ENCODE data around the gene OR2C1.
A peak's percentile ranks its signal among the peaks of the same experiment; 100 is the strongest.

OR2C1 gene

DNA sequence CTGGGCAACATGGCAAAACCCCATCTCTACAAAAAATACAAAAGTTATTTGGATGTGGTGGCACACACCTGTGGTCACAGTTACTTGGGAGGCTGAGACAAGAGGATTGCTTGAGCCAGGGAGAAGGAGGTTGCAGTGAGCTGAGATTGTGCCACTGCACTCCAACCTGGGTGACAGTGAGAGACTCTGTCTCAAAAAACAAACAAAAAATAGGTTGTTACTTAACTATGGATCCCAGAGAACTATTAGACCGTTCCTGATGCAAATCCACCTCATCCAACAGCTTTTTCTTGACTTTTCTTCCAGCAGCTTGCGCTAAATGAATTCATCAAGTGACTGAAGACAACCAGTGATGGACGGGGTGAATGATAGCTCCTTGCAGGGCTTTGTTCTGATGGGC lies at the start of gene OR2C1:
TSS of gene OR2C1 (plus strand) at position 301 of the 400 bp plus-strand sequence. CDS start at position 353, 52 bp downstream.
- DNase-seq (ENCODE audit: low read depth in 2 of 3, low spot score in 1 of 3), result no peak

GRCh38 chr16:3306078-3306477 lies 49.6 kb upstream of the OR2C1 start:
- no peak for DNase-seq (ENCODE audit: low read depth in 2 of 3, low spot score in 1 of 3)

DNA sequence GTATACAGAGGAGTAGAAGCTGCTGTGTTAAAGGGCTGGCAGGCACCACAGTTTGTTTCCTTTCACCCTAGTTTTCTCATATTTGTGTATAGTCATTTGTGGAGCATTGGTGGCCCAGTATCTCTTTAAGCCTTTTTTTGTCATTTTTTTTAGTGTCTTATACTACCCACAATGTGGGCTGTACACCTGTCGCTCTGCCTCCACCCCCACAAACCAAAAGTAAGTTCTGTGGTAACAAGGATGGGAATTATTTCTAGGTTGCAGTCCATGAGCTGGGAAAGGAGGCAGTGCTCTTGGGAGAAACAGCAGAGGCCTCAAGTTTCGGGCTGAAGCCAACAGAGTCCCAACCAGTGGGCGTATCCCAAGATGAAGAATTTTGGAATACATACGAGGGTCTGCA lies 44.2 kb upstream of the OR2C1 start:
- DNase-seq (ENCODE audit: low read depth in 2 of 3, low spot score in 1 of 3), result no peak

DNA sequence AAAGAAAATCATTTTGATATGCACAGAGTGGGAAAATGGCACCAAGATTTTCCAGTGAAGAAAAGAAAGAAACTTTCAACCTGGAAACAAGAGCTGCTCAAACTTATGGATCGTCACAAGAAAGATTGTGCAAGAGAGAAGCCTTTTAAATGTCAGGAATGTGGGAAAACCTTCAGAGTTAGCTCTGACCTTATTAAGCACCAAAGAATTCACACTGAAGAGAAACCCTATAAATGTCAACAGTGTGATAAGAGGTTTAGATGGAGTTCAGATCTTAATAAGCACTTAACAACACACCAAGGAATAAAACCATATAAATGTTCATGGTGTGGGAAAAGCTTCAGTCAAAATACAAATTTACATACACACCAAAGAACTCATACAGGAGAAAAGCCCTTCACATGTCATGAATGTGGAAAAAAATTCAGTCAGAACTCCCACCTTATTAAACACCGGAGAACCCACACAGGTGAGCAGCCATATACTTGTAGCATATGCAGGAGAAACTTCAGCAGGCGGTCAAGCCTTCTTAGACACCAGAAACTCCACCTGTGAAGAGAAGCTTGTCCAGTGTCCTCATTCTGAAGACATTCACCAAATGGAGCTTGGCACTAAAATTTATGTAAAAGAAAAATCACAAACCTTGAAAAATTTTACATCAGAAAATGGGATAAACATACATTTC lies 38.2 kb upstream of the OR2C1 start:
- no peak for DNase-seq (ENCODE audit: low read depth in 2 of 3, low spot score in 1 of 3)

DNA sequence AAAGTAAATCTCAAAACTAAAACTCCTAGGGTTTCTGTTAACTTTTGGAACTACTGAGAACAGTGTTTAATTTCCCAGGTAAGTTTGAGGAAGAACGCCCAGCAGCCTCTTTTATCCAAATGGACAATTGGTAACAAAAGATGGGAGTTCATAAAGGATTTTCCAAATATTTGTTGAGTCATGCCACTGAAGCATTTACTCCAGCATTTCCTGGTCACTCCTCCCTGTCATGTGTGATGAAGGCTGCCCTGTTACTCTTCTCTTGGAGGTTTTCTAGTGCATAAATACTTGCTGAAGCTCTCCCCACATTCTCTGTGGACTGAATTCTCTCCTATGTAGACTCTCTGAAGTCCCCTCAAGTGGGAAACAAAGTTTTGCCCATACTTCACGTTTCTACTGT lies 33.9 kb upstream of the OR2C1 start:
- DNase-seq (ENCODE audit: low read depth in 2 of 3, low spot score in 1 of 3), result no peak

GRCh38 chr16:3327514-3327913 lies 28.2 kb upstream of the OR2C1 start:
- DNase-seq (ENCODE audit: low read depth in 2 of 3, low spot score in 1 of 3), result no peak

GRCh38 chr16:3328104-3328503 lies 27.6 kb upstream of the OR2C1 start:
- DNase-seq (ENCODE audit: low read depth in 2 of 3, low spot score in 1 of 3), result no peak

DNA sequence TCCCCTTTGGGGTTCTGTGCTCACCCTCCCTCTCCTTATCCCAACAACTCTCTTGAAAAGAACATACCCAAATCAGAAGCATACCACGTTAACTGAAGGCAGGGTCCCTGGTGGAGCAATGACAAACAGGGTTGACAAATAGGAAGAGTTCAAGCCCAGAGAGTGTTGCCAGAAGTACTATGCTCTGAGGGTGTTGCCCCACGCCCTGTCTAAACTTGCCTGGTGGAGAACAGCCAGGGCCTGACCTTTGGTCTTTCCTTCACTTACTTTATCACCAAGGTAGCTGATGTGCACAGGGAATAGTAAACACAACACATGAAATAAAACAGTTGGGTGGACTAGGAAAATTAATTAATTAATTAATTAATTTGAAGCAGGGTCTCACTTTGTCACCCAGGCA lies 27.0 kb upstream of the OR2C1 start:
- no peak for DNase-seq (ENCODE audit: low read depth in 2 of 3, low spot score in 1 of 3)

- no peak for DNase-seq (ENCODE audit: low read depth in 2 of 3, low spot score in 1 of 3)
Measured at GRCh38 chr16:3346041-3346440, 9.6 kb upstream of the OR2C1 start.

DNA sequence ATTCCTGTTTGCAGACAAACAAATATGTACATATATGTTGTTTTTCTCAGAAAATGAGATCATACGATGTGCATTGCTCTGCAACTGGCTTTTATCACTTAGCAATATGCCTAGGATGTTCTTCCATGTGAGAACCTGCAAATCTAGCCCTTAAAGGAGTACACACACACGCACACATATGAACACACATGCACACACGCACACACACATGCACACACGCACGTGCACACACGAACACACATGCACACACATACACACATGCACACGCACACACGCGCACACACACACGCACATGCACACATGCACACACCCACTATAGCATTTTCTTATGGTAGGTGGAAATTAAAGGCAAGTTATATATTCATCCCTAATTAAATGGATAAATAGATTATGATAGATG lies 8.1 kb upstream of the OR2C1 start:
- no peak for DNase-seq (ENCODE audit: low read depth in 2 of 3, low spot score in 1 of 3)

DNA sequence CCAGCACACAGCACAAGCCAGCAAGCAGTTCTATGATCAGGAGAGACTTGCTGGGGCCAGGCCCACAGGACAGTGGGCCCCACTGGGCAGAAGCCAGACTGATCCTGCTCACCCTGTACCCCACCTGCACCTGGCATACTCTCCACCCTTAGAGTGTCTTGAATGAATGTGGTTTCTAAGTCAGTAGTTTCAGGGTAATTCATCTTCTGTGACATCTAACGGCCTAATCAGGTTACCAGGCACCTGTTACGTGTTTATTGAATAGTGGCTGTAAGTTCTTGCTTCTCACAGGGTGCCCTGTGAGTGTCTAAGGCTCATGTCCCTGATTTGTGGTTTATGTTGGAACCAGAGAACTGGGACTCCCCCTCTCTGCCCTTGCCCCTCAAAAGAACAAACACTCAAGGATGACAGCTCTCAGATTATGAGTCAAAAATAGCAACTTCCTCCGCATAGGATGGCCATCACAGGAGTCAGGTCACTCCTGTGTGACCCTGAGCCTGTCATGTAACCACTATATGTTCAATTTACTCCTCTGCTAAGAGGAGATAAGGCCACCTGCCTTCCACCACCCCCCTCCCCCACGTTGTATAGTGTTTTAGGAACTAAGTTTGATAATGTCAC lies 7.0 kb upstream of the OR2C1 start:
- no peak for DNase-seq (ENCODE audit: low read depth in 2 of 3, low spot score in 1 of 3)

DNA sequence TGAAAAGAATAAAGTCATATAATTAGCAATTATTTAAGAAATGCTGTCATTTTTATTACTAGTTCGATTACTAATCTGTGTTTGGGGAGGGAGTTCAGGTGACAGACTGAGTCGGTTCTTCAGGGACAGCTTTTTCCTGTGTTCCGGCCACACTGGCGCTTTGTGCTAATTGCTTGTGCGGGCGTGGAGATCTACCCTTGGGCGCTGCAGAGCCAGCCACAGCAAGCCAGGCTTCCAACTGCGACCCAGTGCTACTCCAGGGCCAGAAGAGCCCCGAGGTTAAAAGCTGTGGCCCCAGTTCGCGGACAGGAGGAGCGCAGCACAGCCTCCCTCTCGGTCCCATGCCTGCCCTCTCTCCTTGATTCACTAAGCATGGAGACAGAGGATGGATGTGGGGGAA lies 6.5 kb upstream of the OR2C1 start:
- DNase-seq (ENCODE audit: low read depth in 2 of 3, low spot score in 1 of 3), result no peak

- no peak for DNase-seq (ENCODE audit: low read depth in 2 of 3, low spot score in 1 of 3)
Measured at GRCh38 chr16:3356118-3356517, 429 bp downstream of the OR2C1 start.

DNA sequence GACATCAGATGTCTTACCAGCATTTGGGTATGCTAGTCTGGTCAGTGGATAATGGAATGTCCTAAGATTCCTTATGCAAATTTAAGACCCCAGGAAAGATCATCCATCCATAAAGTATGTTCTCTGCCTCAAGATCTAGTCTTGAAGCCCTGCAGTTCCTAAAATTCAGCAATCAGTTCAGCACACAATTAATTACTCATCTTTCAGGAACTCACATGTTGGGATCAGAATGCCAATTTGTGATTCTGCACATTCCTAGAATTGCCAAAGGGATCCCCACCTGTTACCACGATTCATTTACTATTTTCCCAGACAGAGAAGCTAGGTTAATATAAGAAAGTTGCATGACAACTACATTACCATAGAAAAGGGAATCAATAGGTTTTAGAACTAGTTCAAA lies 3.2 kb downstream of the OR2C1 start:
- DNase-seq (ENCODE audit: low read depth in 2 of 3, low spot score in 1 of 3), result no peak

GRCh38 chr16:3362931-3363330 lies 7.2 kb downstream of the OR2C1 start:
- no peak for DNase-seq (ENCODE audit: low read depth in 2 of 3, low spot score in 1 of 3)

DNA sequence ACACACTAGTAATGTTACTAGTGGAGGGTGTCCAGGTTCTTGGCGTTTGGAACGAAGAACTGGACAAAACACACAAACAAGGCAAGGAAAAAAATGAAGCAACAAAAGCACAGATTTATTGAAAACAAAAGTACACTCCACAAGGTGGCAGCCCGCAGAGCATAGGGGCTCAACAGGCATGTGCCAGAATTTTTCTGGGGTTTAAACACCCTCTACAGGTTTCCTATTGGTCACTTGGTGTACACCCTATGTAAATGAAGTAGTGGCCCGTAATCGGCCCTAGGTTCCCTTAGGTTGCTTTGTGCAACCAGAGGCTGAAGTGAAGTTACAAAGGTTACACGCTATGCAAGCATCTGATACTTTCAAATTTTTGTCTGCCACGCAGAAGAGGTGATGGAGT lies 8.1 kb downstream of the OR2C1 start:
- no peak for DNase-seq (ENCODE audit: low read depth in 2 of 3, low spot score in 1 of 3)

- DNase-seq (ENCODE audit: low read depth in 2 of 3, low spot score in 1 of 3), result peak; percentile 74 to 84 (median 82)
Measured at GRCh38 chr16:3364774-3365427, 9.2 kb downstream of the OR2C1 start.

GRCh38 chr16:3369073-3369472 lies 13.4 kb downstream of the OR2C1 start:
- no peak for DNase-seq (ENCODE audit: low read depth in 2 of 3, low spot score in 1 of 3)

- no peak for DNase-seq (ENCODE audit: low read depth in 2 of 3, low spot score in 1 of 3)
Measured at GRCh38 chr16:3375680-3376079, 20.0 kb downstream of the OR2C1 start.

GRCh38 chr16:3377917-3378316 lies 22.2 kb downstream of the OR2C1 start:
- no peak for DNase-seq (ENCODE audit: low read depth in 2 of 3, low spot score in 1 of 3)

DNA sequence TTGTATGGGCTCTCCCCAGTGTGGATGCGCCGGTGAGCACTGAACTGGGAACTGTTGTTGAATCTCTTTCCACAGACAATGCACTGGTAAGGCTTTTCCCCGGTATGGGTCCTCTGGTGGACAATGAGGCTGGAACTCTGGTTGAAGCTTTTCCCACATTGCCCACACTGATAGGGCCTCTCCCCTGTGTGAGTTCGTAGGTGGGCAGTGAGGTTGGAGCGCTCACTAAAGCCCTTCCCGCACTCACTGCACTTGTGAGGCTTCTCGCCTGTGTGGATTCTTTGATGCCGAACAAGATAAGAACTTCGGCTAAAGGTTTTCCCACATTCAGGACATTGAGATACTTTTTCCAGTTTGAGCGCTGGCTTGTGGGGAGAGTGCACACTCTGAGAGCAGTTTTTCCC lies 27.4 kb downstream of the OR2C1 start:
- no peak for DNase-seq (ENCODE audit: low read depth in 2 of 3, low spot score in 1 of 3)

DNA sequence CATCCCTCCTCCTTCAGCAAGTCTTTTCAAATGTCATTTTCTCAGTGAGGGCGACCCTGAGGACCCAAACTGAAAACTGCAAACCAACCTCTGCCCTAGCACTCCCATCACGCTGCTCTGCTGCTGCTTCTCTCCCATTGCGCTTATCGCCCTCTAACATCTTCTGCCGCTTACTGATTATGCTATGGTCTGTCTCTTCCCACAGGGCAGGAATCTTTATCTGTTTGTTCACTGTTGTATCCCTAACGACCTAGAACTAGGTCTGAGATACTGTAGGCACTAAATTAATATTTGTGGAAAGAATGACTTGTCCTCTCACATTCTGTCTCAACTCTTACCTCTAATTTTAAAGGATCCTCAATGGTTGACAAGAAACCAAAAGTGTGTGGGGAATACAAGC lies 32.6 kb downstream of the OR2C1 start:
- DNase-seq (ENCODE audit: low read depth in 2 of 3, low spot score in 1 of 3), result no peak

Measured in stimulated activated CD4-positive, alpha-beta T cell treated with anti-CD3 and anti-CD28 coated beads, Interleukin-12 subunit alpha, Interleukin-12 subunit beta, amount 100 ng/mL, for 48 hours (primary cell).